ENCODE measurements around the gene COG2. TPM values are rescaled to one million over a fixed set of nuclear protein-coding genes. Genes with fewer than 3 reads are reported as not detected.
"Not testable (repeated sequence)": the region's sequence is repeated elsewhere in the genome, so short reads cannot be mapped to it uniquely, and the experiment has no call there.

COG2 gene
- total RNA-seq, 4 donors from 2014 or later: 21.9 to 34.4 (median 23.8) TPM

DNA sequence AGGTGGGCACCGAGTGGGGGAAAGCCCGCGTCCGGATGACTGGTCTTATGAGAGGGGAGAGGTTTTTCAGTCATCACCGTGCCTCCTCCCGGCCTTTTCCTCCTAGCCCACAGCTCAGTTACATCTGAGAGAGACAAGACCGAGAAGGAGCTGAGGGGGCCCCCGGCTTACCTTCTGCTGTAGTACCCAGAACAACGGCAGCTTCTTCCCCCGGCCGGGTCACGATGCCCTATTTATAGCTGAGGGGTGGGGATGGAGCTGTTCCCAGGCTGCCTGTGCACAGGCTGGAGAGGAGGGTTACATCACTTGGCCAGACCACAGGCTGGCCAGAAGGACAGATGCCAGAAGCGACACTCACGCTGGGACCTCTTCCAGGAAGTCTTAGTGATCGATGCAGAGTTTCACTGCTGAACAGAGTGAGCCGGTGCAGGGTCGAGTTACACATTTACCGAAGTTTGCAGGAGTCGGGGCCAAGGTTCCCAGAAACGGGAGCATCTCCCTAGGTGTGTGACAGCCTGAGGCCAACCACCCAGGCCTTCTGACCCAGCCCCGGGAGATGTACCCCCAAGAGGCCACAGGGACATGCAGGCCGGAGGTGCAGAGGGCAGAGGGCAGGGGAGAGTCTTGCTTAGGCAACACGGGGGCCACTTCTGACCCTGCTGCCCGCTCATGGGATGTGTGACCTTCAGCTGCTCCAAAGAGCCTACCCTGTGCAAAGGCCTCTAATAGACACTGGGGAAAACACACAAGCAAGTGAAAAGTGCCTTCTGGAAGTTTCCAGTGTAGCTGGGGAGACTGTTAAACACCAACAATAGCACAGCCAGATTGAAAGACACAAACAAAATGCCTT lies 71.9 kb downstream of the COG2 start, which contains the start of gene AGT:
Gene AGT (minus strand): TSS at position 208 of the 850 bp plus-strand sequence. CDS start 3,299 bp downstream, outside the sequence.
- Histone ChIP-seq H3K4me3 (peak within 1 kb of the TSS; percentile 6), H3K4me1 (peaks cover 7% of the 10 kb centered on the region), H3K36me3 (no peaks in the 10 kb centered on the region), H3K27ac (no peak within 1 kb of the TSS), H3K27me3 (no peaks in the 10 kb centered on the region), H3K9me3 (no peaks in the 10 kb centered on the region)
- 40% methylated on average over 20 of the region's 24 CpGs for WGBS
- no peak for TF ChIP-seq EP300 (IDR thresholded peaks at IDR 0.05)
- no peak for TF ChIP-seq POLR2A (IDR thresholded peaks at IDR 0.05)
- no peak for TF ChIP-seq POLR2AphosphoS5 (IDR thresholded peaks at IDR 0.05)
- TF ChIP-seq, protein P1, sequence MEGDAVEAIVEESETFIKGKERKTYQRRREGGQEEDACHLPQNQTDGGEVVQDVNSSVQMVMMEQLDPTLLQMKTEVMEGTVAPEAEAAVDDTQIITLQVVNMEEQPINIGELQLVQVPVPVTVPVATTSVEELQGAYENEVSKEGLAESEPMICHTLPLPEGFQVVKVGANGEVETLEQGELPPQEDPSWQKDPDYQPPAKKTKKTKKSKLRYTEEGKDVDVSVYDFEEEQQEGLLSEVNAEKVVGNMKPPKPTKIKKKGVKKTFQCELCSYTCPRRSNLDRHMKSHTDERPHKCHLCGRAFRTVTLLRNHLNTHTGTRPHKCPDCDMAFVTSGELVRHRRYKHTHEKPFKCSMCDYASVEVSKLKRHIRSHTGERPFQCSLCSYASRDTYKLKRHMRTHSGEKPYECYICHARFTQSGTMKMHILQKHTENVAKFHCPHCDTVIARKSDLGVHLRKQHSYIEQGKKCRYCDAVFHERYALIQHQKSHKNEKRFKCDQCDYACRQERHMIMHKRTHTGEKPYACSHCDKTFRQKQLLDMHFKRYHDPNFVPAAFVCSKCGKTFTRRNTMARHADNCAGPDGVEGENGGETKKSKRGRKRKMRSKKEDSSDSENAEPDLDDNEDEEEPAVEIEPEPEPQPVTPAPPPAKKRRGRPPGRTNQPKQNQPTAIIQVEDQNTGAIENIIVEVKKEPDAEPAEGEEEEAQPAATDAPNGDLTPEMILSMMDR (IDR thresholded peaks at IDR 0.05): no peak
- peak in 1 of 2 donors; percentile 76 for DNase-seq (ENCODE audit: low spot score in 2 of 2)

DNA sequence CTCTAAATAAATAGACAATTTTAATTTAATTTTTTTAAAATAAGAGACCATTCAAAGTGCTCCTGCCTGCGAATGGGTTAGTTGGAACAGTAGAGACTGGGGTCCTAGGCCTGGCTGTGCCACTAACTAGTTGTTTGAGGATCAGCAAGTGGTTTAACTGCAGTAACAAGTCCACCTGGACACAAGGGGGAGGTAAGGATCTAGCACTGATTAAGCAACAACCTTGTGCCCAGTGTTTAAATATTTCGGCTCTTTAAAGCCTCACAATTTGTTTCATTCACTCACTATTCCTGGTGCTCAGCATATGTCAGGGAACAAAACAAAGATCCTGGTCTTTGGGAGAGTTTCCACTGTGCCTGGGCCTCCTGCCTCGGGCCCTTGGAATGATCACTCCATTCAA lies 73.2 kb downstream of the COG2 start:
- Histone ChIP-seq H3K4me1 (peaks cover 7% of the 10 kb centered on the region), H3K27ac (no peak overlapping the region), H3K27me3 (no peaks in the 10 kb centered on the region), H3K36me3 (no peaks in the 10 kb centered on the region), H3K9me3 (no peaks in the 10 kb centered on the region), H3K4me3 (no peak overlapping the region)
- WGBS: 86% methylated on average over 3 of the region's 3 CpGs
- DNase-seq (ENCODE audit: low spot score in 2 of 2): no peak
- TF ChIP-seq, protein P1 (IDR thresholded peaks at IDR 0.05): no peak
- TF ChIP-seq POLR2A (IDR thresholded peaks at IDR 0.05) (no peak), EP300 (IDR thresholded peaks at IDR 0.05) (no peak), POLR2AphosphoS5 (IDR thresholded peaks at IDR 0.05) (no peak)

DNA sequence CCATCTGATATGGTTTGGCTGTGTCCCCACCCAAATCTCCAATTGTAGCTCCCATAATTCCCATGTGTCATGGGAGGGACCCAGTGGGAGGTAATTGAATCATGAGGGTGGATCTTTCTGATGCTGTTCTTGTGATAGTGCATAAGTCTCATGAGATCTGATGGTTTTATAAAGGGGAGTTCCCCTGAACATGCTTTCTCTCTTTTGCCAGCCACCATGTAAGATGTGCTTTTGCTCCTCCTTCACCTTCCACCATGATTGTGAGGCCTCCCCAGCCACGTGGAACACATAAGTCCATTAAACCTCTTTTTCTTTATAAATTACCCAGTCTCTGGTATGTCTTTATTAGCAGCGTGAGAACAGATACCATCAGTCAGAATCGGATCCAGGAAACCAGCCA lies 74.2 kb downstream of the COG2 start:
- H3K4me1 ChIP-seq; H3K36me3 ChIP-seq; DNase-seq (ENCODE audit: low spot score in 2 of 2); H3K4me3 ChIP-seq; H3K9me3 ChIP-seq; H3K27ac ChIP-seq; H3K27me3 ChIP-seq: not testable (repeated sequence)
- WGBS: 44% methylated on average over 3 of the region's 3 CpGs

DNA sequence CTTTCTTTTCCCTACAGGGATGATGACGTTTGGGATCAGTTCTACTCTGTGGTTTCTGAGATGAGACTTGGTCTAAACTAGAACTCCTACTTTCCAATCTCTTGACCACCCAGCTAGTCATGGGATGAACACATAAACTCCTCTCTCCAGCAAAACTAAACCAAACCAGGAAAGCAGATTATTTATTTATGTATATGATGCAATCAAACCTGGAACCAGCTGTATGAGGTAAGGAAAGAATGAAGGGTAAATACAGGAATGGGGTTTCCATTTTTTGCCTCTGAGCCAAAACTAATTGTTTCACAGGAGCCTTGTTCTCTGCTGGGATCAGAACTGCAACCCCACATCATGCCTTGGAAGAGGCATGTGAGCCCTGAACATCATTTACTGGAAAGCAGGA lies 75.0 kb downstream of the COG2 start:
- WGBS: 71% methylated on average over 1 of the region's 1 CpG
- Histone ChIP-seq H3K27me3 (no peaks in the 10 kb centered on the region), H3K4me3 (no peak overlapping the region), H3K4me1 (peaks cover 7% of the 10 kb centered on the region), H3K36me3 (no peaks in the 10 kb centered on the region), H3K27ac (no peak overlapping the region), H3K9me3 (no peaks in the 10 kb centered on the region)
- DNase-seq (ENCODE audit: low spot score in 2 of 2): no peak
- TF ChIP-seq POLR2A (IDR thresholded peaks at IDR 0.05) (no peak), POLR2AphosphoS5 (IDR thresholded peaks at IDR 0.05) (no peak), EP300 (IDR thresholded peaks at IDR 0.05) (no peak)
- TF ChIP-seq, protein P1 (IDR thresholded peaks at IDR 0.05): no peak

DNA sequence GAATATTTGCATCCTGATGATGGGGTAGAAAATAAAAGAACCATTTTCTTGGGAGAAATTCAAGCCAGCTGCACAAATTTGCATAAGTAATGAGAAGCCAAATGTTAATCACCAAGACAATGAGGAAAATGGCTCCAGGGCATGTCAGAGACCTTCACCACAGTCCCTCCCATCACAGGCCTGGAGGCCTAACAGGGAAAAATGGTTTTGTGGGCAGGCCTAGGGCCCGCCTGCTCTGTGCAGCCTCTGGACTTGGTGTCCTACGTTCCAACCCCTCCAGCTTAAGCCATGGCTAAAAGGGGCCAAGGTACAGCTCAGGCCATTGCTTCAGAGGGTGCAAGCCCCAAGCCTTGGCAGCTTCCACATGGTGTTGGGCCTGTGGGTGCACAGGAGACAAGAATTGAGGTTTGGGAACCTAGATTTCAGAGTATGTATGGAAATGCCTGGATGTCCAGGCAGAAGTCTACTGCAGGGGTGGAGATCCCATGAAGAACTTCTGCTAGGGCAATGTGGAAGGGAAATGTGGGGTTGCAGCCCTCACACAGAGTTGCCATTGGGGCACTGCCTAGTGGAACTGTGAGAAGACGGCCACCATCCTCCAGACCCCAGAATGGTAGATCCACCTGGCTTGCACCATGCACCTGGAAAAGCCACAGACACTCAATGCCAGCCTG lies 79.7 kb downstream of the COG2 start:
- not testable (repeated sequence) for H3K9me3 ChIP-seq; H3K27ac ChIP-seq; H3K4me3 ChIP-seq; H3K4me1 ChIP-seq; H3K36me3 ChIP-seq; H3K27me3 ChIP-seq; DNase-seq (ENCODE audit: low spot score in 2 of 2)
- WGBS: 83% methylated on average over 3 of the region's 3 CpGs

DNA sequence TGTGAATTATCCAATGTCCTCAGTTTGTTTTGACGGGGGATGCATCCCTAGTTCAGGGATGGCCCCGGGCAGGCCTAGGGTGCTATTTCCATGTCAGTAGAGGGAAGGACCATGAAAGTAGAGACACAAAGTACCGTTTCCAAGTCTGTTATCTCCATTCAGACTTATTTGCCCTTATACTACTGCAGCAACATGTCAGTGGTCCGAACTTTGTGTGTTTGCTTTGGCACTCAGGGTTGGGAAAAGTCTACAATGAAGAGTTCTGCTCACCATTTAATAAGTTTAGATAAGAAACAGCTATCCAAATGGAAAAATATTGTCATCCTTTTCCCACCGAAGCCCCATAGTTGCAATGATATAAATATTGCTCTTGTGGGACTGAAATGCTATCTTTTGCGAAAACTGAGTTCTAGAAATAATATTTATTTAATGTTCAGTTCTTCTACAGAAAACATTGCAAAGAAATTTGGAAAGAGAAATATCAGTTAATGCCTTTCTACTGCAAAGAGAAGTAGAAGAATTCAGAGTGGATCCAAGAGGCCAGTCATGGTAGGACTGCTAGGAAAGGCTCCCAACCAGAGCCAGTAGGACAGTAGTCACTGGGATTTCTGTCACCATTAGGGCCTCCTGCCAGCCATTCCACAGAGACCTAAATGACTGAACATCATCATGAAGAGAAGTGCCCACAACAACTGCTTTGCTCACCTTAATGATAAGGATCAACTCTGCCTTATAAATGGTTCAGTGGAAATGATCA lies 83.2 kb downstream of the COG2 start:
- Histone ChIP-seq H3K4me3 (no peak overlapping the region), H3K27ac (no peak overlapping the region), H3K9me3 (no peaks in the 10 kb centered on the region), H3K36me3 (no peaks in the 10 kb centered on the region), H3K27me3 (no peaks in the 10 kb centered on the region), H3K4me1 (no peaks in the 10 kb centered on the region)
- no peak for DNase-seq (ENCODE audit: low spot score in 2 of 2)
- 83% methylated on average over 6 of the region's 6 CpGs for WGBS
- TF ChIP-seq POLR2A (IDR thresholded peaks at IDR 0.05) (no peak), POLR2AphosphoS5 (IDR thresholded peaks at IDR 0.05) (no peak), EP300 (IDR thresholded peaks at IDR 0.05) (no peak)
- TF ChIP-seq, protein P1 (IDR thresholded peaks at IDR 0.05): no peak
